NCI-H187 treated with DMSO at 0.1 percent for 48 hours (cell line): ENCODE measurements around the gene MBNL1.

Experiments
- DNase-seq: peaks from one replicate; lab custom pipeline; 2025; lab: John Stamatoyannopoulos, UW

MBNL1 gene

GRCh38 chr3:152276681-152277080 lies 8.0 kb downstream of the MBNL1 start:
- DNase-seq, result no peak

GRCh38 chr3:152277198-152277597 lies 8.5 kb downstream of the MBNL1 start:
- no peak for DNase-seq

GRCh38 chr3:152278756-152279427 lies 10.2 kb downstream of the MBNL1 start:
- DNase-seq, result no peak

- no peak for DNase-seq
Observed at GRCh38 chr3:152279479-152279878, 10.8 kb downstream of the MBNL1 start.

- DNase-seq, result no peak
Observed at GRCh38 chr3:152280539-152280938, 11.8 kb downstream of the MBNL1 start.

- no peak for DNase-seq
Observed at GRCh38 chr3:152281133-152281713, 12.5 kb downstream of the MBNL1 start.

GRCh38 chr3:152282813-152283212 lies 14.1 kb downstream of the MBNL1 start:
- no peak for DNase-seq

GRCh38 chr3:152283492-152284381 lies 15.0 kb downstream of the MBNL1 start:
- DNase-seq, result no peak

GRCh38 chr3:152284906-152285305 lies 16.2 kb downstream of the MBNL1 start:
- no peak for DNase-seq

GRCh38 chr3:152285509-152285908 lies 16.8 kb downstream of the MBNL1 start:
- no peak for DNase-seq

GRCh38 chr3:152287898-152288576 lies 19.3 kb downstream of the MBNL1 start:
- no peak for DNase-seq

- no peak for DNase-seq
Observed at GRCh38 chr3:152288681-152289080, 20.0 kb downstream of the MBNL1 start.

- DNase-seq, result no peak
Observed at GRCh38 chr3:152289708-152290107, 21.0 kb downstream of the MBNL1 start.

- no peak for DNase-seq
Observed at GRCh38 chr3:152290374-152290773, 21.6 kb downstream of the MBNL1 start.

- no peak for DNase-seq
Observed at GRCh38 chr3:152291238-152291637, 22.5 kb downstream of the MBNL1 start.

GRCh38 chr3:152291649-152292066 lies 22.9 kb downstream of the MBNL1 start:
- no peak for DNase-seq

- no peak for DNase-seq
Observed at GRCh38 chr3:152292366-152292765, 23.6 kb downstream of the MBNL1 start.

GRCh38 chr3:152293347-152294006 lies 24.7 kb downstream of the MBNL1 start:
- DNase-seq, result no peak

GRCh38 chr3:152295344-152295743 lies 26.6 kb downstream of the MBNL1 start:
- DNase-seq, result no peak

- no peak for DNase-seq
Observed at GRCh38 chr3:152295806-152296205, 27.1 kb downstream of the MBNL1 start.

GRCh38 chr3:152296382-152296781 lies 27.7 kb downstream of the MBNL1 start:
- no peak for DNase-seq

- no peak for DNase-seq
Observed at GRCh38 chr3:152296971-152297370, 28.2 kb downstream of the MBNL1 start.
